Thoracic aorta (tissue), 2 donors: Measurements from ENCODE around the gene BAZ2A. TPM values are rescaled to one million over a fixed set of nuclear protein-coding genes. Genes with fewer than 3 reads are reported as not detected.

Experiments
- ATAC-seq: fragments of 150-250 bp; one replicate; pipeline ENCODE4 v1.8.0; 2017; ENCODE audit warnings: low read depth; ENCODE audit not compliant: insufficient number of reproducible peaks, low FRiP score
- DNase-seq: peaks from one replicate; pipeline ENCODE4 v3.0.0-alpha.2; 2020; ENCODE audit warnings: low spot score
- H3K27ac ChIP-seq, 2 donors: fragments of 200-600 bp; sonication (generic); 1 replicate in 1 of 2; 2 replicates in 1 of 2; pipeline ENCODE4 v1.5.1; 2016; ENCODE audit warnings: mild to moderate bottlenecking in 2 of 2, moderate library complexity in 2 of 2
- H3K27me3 ChIP-seq: fragments of 200-600 bp; sonication (generic); replicated peaks from 2 replicates; pipeline ENCODE4 v1.6.0; 2016; ENCODE audit warnings: mild to moderate bottlenecking; ENCODE audit not compliant: insufficient read depth
- H3K36me3 ChIP-seq: fragments of 200-600 bp; sonication (generic); one replicate; pipeline ENCODE4 v1.5.1; 2016
- H3K4me1 ChIP-seq, 2 donors: fragments of 200-600 bp; sonication (generic); 1 replicate in 1 of 2; 2 replicates in 1 of 2; pipeline versions ENCODE4 v1.5.1 to v1.6.0; 2016; ENCODE audit warnings: low read depth in 2 of 2, mild to moderate bottlenecking in 1 of 2; ENCODE audit not compliant: control insufficient read depth in 1 of 2
- H3K4me3 ChIP-seq: fragments of 200-600 bp; sonication (generic); 2 replicates; pipeline ENCODE4 v1.5.1; 2016; ENCODE audit warnings: mild to moderate bottlenecking
- H3K9me3 ChIP-seq: fragments of 200-600 bp; sonication (generic); 2 replicates; pipeline ENCODE4 v1.5.1; 2016
- total RNA-seq, 2 donors: library from RNA; depleted of rRNA; stranded (reverse); fragments of >200 nt; gene quantifications; one replicate each; pipeline versions ENCODE4 v1.1.0 to v1.2.3, GENCODE V29; 2016
- TF ChIP-seq, protein P1 (sequence below): fragments of 200-600 bp; sonication (generic); IDR thresholded peaks from one replicate; pipeline ENCODE4 v1.5.1; 2019; ENCODE audit warnings: antibody characterized with exemption

Gene BAZ2A
- total RNA-seq, 2 donors from 2014 or later = 84.5 to 172 TPM

DNA sequence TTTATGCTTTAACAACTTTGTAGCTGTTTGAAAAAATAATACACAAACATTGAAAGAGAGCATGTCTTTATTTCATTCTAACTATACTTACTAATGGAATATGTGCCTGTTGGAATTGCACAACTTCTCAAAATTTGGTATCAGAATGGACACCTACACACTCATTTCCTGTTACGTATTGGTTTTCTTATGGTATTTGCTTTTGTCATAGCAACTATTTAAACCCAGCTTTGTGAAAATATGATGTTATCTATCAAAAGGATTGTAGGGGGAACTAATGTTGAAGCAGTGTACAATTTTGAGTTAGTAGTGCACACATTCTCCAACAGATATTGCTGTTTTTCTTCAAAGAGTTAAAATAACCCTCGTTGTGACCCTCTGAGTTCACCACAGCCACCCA lies 55.9 kb downstream of the BAZ2A start:
- no peak for ATAC-seq
- H3K4me1 ChIP-seq = no peaks in the 10 kb centered on the region
- H3K36me3 ChIP-seq = peaks cover 22% of the 10 kb centered on the region
- TF ChIP-seq, protein P1, sequence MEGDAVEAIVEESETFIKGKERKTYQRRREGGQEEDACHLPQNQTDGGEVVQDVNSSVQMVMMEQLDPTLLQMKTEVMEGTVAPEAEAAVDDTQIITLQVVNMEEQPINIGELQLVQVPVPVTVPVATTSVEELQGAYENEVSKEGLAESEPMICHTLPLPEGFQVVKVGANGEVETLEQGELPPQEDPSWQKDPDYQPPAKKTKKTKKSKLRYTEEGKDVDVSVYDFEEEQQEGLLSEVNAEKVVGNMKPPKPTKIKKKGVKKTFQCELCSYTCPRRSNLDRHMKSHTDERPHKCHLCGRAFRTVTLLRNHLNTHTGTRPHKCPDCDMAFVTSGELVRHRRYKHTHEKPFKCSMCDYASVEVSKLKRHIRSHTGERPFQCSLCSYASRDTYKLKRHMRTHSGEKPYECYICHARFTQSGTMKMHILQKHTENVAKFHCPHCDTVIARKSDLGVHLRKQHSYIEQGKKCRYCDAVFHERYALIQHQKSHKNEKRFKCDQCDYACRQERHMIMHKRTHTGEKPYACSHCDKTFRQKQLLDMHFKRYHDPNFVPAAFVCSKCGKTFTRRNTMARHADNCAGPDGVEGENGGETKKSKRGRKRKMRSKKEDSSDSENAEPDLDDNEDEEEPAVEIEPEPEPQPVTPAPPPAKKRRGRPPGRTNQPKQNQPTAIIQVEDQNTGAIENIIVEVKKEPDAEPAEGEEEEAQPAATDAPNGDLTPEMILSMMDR = no peak
- no peaks in the 10 kb centered on the region for H3K27me3 ChIP-seq
- no peak overlapping the region for H3K27ac ChIP-seq
- no peak overlapping the region for H3K4me3 ChIP-seq
- DNase-seq = no peak
- H3K9me3 ChIP-seq = no peaks in the 10 kb centered on the region

DNA sequence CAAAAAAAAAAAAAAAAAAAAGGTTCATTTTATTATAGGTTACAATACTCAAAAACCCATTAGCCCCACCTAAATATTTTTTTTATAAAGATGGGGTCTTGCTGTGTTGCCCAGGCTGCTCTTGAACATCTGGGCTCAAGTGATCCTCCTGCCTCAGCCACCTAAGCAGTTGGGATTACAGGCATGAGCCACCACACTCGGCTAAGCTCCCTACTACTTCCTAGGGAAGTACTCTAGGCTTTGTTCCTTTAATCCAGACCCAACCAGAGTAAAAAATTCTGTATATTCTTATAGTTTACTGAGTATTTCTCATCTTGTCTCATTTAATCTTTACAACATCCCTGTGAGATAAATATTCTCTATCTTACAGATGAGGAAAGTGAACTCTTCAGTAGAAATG lies 57.8 kb downstream of the BAZ2A start:
- H3K4me3 ChIP-seq = no peak overlapping the region
- H3K27me3 ChIP-seq = no peaks in the 10 kb centered on the region
- DNase-seq (no peak), ATAC-seq (no peak)
- H3K9me3 ChIP-seq = no peaks in the 10 kb centered on the region
- TF ChIP-seq, protein P1 = no peak
- peaks cover 22% of the 10 kb centered on the region for H3K36me3 ChIP-seq
- H3K27ac ChIP-seq = no peak overlapping the region
- no peaks in the 10 kb centered on the region for H3K4me1 ChIP-seq

DNA sequence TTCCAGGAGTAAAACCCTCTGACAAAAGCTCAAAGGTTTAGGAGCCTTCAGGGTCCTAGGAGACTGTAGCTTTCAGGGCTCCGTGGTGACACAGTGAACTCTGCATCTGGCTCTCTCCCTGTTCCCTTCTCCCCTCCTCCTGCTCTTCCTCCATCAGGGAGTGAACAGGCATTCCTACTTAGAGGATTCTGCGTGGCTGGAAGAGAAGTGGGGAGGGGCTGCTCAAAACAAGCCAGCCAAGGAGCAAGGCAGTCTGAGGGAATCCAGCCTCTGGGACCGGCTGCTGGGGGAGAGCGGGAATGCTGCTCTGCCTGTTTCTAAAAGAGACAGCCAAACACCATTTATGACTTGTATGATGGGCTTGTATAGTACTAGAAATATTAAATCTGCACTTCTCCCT lies 59.0 kb downstream of the BAZ2A start:
- DNase-seq = no peak
- no peak overlapping the region for H3K4me3 ChIP-seq
- peaks cover 22% of the 10 kb centered on the region for H3K36me3 ChIP-seq
- H3K9me3 ChIP-seq = no peaks in the 10 kb centered on the region
- TF ChIP-seq, protein P1 = no peak
- no peaks in the 10 kb centered on the region for H3K27me3 ChIP-seq
- no peak for ATAC-seq
- peaks cover 0 to 8% of the 10 kb centered on the region in 2 donors for H3K4me1 ChIP-seq
- H3K27ac ChIP-seq = no peak overlapping the region

DNA sequence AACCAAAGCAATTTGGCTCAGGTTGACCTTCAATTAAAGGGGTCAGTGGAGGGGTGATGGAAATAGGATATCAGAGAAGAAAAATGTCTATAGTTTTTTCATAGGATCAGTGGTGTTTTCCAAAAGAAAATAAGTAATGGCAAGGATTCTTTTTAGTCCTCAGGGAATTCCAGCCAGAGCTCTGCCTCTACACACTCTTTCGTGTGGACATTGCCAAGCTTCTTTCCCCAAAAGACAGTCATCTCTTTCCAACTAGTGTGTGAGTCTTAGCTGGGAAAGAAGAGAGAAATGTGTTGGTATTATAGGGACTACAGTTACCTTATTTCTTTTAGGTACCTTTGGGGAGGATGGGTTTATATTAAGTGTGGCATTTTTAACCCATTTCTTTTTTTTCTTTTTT lies 62.0 kb downstream of the BAZ2A start:
- Histone ChIP-seq H3K4me3 (no peak overlapping the region), H3K4me1 (peaks cover 3 to 18% of the 10 kb centered on the region in 2 donors), H3K27me3 (no peaks in the 10 kb centered on the region), H3K9me3 (no peaks in the 10 kb centered on the region), H3K36me3 (peaks cover 21% of the 10 kb centered on the region), H3K27ac (no peak overlapping the region)
- TF ChIP-seq, protein P1 = no peak
- ATAC-seq = no peak
- DNase-seq = no peak

DNA sequence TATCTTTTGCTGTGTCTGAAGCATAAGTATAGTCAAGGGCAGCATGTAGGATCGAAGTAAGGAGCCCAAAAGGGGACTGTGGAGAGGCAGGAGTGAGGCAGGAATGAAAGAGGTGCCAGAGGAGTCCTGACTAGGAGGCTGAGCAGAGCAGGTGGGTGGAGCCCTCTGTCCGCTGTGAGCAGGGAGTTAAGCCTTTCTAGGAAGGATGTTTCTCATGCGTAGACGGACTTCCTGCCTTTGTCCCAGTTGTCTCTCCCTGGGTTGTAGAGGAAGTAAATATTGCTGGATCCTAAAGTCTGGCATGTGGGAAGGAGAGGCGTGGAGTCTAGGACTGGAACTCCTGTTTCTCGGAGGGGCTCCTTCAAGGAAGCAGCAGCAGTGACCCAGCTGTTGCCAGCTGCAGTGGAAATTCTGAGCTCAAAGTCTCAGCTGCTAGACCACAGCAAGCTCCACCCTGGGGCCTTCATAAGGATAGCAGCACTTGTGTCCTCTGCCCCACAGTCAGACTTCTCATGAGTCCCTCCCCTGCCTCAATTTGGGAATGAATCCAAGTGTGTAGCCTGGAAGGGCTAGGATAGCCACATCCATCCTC lies 64.5 kb downstream of the BAZ2A start:
- TF ChIP-seq, protein P1 = no peak
- ATAC-seq = peak; percentile 86
- H3K27ac ChIP-seq = peak overlapping the region; percentile 72 to 74
- peaks cover 9% of the 10 kb centered on the region for H3K36me3 ChIP-seq
- H3K27me3 ChIP-seq = no peaks in the 10 kb centered on the region
- peak overlapping the region; percentile 9 for H3K4me3 ChIP-seq
- H3K9me3 ChIP-seq = no peaks in the 10 kb centered on the region
- DNase-seq = no peak
- H3K4me1 ChIP-seq = peaks cover 3 to 18% of the 10 kb centered on the region in 2 donors
